H9 (cell line): Measurements from ENCODE around the gene GCK. TPM values are rescaled to one million over a fixed set of nuclear protein-coding genes. Genes with fewer than 3 reads are reported as not detected.

ENCODE experiments used
- DNase-seq: peaks from one replicate; pipeline ENCODE4 v3.0.0-alpha.2; 2017
- H2AFZ ChIP-seq: one replicate; pipeline ENCODE4 v1.6.1; 2013; ENCODE audit warnings: mild to moderate bottlenecking, low read length, control low read depth, moderate library complexity
- H2AK5ac ChIP-seq: 2 replicates; pipeline ENCODE4 v1.6.1; 2013; ENCODE audit warnings: low read length, control low read depth, mixed read lengths; ENCODE audit not compliant: insufficient read length
- H2BK120ac ChIP-seq: one replicate; pipeline ENCODE4 v1.6.1; 2013; ENCODE audit warnings: low read depth, mild to moderate bottlenecking, low read length, control low read depth, inconsistent platforms; ENCODE audit not compliant: poor library complexity, severe bottlenecking
- H2BK12ac ChIP-seq: 2 replicates; pipeline ENCODE4 v1.6.1; 2013; ENCODE audit warnings: low read length, control low read depth, mixed read lengths, low read depth; ENCODE audit not compliant: insufficient read length
- H2BK15ac ChIP-seq: 2 replicates; pipeline ENCODE4 v1.6.1; 2013; ENCODE audit warnings: low read depth, low read length, control low read depth
- H2BK20ac ChIP-seq: one replicate; pipeline ENCODE4 v1.6.1; 2013; ENCODE audit warnings: low read depth, mild to moderate bottlenecking, low read length, control low read depth, inconsistent platforms; ENCODE audit not compliant: poor library complexity, severe bottlenecking
- H2BK5ac ChIP-seq: 2 replicates; pipeline ENCODE4 v1.6.1; 2013; ENCODE audit warnings: low read length, control low read depth, mixed read lengths; ENCODE audit not compliant: insufficient read length
- H3K14ac ChIP-seq: 2 replicates; pipeline ENCODE4 v1.6.1; 2013; ENCODE audit warnings: low read length, control low read depth; ENCODE audit not compliant: insufficient read depth
- H3K18ac ChIP-seq: 2 replicates; pipeline ENCODE4 v1.6.1; 2013; ENCODE audit warnings: low read depth, mild to moderate bottlenecking, mixed read lengths, low read length, control low read depth; ENCODE audit not compliant: insufficient read length
- H3K23ac ChIP-seq: 2 replicates; pipeline ENCODE4 v1.6.1; 2013; ENCODE audit warnings: low read length, control low read depth, mixed read lengths, low read depth; ENCODE audit not compliant: insufficient read length
- H3K23me2 ChIP-seq: 2 replicates; pipeline ENCODE4 v1.6.1; 2013; ENCODE audit warnings: low read depth, mild to moderate bottlenecking, mixed read lengths, low read length, control low read depth; ENCODE audit not compliant: insufficient read length, poor library complexity, severe bottlenecking
- H3K27ac ChIP-seq: 2 replicates; pipeline ENCODE4 v1.5.1; 2013; ENCODE audit warnings: low read length, control low read depth, mixed read lengths, low read depth; ENCODE audit not compliant: insufficient read length
- H3K27me3 ChIP-seq: 2 replicates; pipeline ENCODE4 v1.6.1; 2013; ENCODE audit warnings: low read length, control low read depth, inconsistent platforms; ENCODE audit not compliant: insufficient read depth
- H3K4ac ChIP-seq: 2 replicates; pipeline ENCODE4 v1.6.1; 2013; ENCODE audit warnings: low read depth, mild to moderate bottlenecking, control low read depth, inconsistent platforms, low read length, moderate library complexity
- H3K4me1 ChIP-seq: 2 replicates; pipeline ENCODE4 v1.6.1; 2013; ENCODE audit warnings: low read length, control low read depth, inconsistent platforms; ENCODE audit not compliant: insufficient read depth
- H3K4me2 ChIP-seq: 2 replicates; pipeline ENCODE4 v1.6.1; 2013; ENCODE audit warnings: low read length, control low read depth, mixed read lengths; ENCODE audit not compliant: insufficient read length, insufficient read depth
- H3K56ac ChIP-seq: 2 replicates; pipeline ENCODE4 v1.6.1; 2013; ENCODE audit warnings: low read depth, mild to moderate bottlenecking, mixed read lengths, low read length, control low read depth; ENCODE audit not compliant: insufficient read length
- H3K79me1 ChIP-seq: 2 replicates; pipeline ENCODE4 v1.6.1; 2013; ENCODE audit warnings: low read depth, mild to moderate bottlenecking, moderate library complexity, low read length, control low read depth, inconsistent platforms; ENCODE audit not compliant: insufficient read depth, poor library complexity, severe bottlenecking
- H3K79me2 ChIP-seq: 2 replicates; pipeline ENCODE4 v1.6.1; 2013; ENCODE audit warnings: low read length, control low read depth, inconsistent platforms; ENCODE audit not compliant: insufficient read depth
- H3K9ac ChIP-seq: 2 replicates; pipeline ENCODE4 v1.6.1; 2013; ENCODE audit warnings: low read length, control low read depth, mixed read lengths; ENCODE audit not compliant: insufficient read length; ENCODE audit errors: extremely low read depth
- H3K9me3 ChIP-seq: one replicate; pipeline ENCODE4 v1.6.1; 2013; ENCODE audit warnings: low read depth, low read length, inconsistent platforms; ENCODE audit not compliant: control insufficient read depth
- H3T11ph ChIP-seq: one replicate; pipeline ENCODE4 v1.6.1; 2013; ENCODE audit warnings: mild to moderate bottlenecking, low read length, control low read depth, inconsistent platforms
- H4K20me1 ChIP-seq: one replicate; pipeline ENCODE4 v1.6.1; 2013; ENCODE audit not compliant: control insufficient read depth, insufficient read length, insufficient read depth
- H4K5ac ChIP-seq: 2 replicates; pipeline ENCODE4 v1.6.1; 2013; ENCODE audit warnings: low read depth, mild to moderate bottlenecking, mixed read lengths, low read length, control low read depth; ENCODE audit not compliant: insufficient read length
- H4K8ac ChIP-seq: replicated peaks from 2 replicates; pipeline ENCODE4 v1.6.1; 2013; ENCODE audit warnings: low read length, control low read depth, mixed read lengths, low read depth; ENCODE audit not compliant: insufficient read length
- H4K91ac ChIP-seq: 2 replicates; pipeline ENCODE4 v1.6.1; 2013; ENCODE audit warnings: low read depth, mild to moderate bottlenecking, moderate library complexity, mixed read lengths, low read length, control low read depth; ENCODE audit not compliant: insufficient read length
- H3K27ac Mint-ChIP-seq, 3 experiments: 2 replicates in 2 of 3; 3 replicates in 1 of 3; pipeline ENCODE4 v1.8.0; 2020 to 2021; ENCODE audit warnings: mixed read lengths in 3 of 3, mild to moderate bottlenecking in 1 of 3, moderate library complexity in 1 of 3
- H3K27me3 Mint-ChIP-seq: 2 replicates; pipeline ENCODE4 v1.8.0; 2021; ENCODE audit warnings: low read depth, mild to moderate bottlenecking, moderate library complexity, mixed read lengths
- H3K36me3 Mint-ChIP-seq, 3 experiments: 2 replicates in 2 of 3; 3 replicates in 1 of 3; pipeline ENCODE4 v1.8.0; 2020 to 2021; ENCODE audit warnings: low read depth in 3 of 3, mixed read lengths in 3 of 3; ENCODE audit not compliant: insufficient read depth in 1 of 3
- H3K4me1 Mint-ChIP-seq, 2 experiments: 2 replicates each; pipeline ENCODE4 v1.8.0; 2020; ENCODE audit warnings: mixed read lengths in 2 of 2
- H3K4me3 Mint-ChIP-seq, 2 experiments: 2 replicates in 1 of 2; 3 replicates in 1 of 2; pipeline ENCODE4 v1.8.0; 2020 to 2021; ENCODE audit warnings: mild to moderate bottlenecking in 2 of 2, mixed read lengths in 2 of 2, moderate library complexity in 1 of 2
- H3K9me3 Mint-ChIP-seq, 2 experiments: 2 replicates in 1 of 2; 3 replicates in 1 of 2; pipeline ENCODE4 v1.8.0; 2020; ENCODE audit warnings: mild to moderate bottlenecking in 2 of 2, mixed read lengths in 2 of 2, moderate library complexity in 1 of 2
- WGBS: extraction: QIAGEN DNeasy Blood & Tissue Kit; methylation state at CpG from one replicate; pipeline ENCODE4 v1.1.7; 2013; ENCODE audit warnings: missing lambda C conversion rate, low lambda C conversion rate, mixed read lengths; ENCODE audit not compliant: insufficient read length; ENCODE audit errors: extremely low coverage; 5-methylcytosine and 5-hydroxymethylcytosine counted together
- total RNA-seq: library from RNA; stranded (reverse); gene quantifications from 2 replicates; pipeline ENCODE4 v1.2.1, GENCODE V29; 2021
- TF ChIP-seq, protein P1 (sequence below): fragments of 200-600 bp; sonication (generic); conservative IDR thresholded peaks from 3 replicates; pipeline ENCODE4 v1.8.0; 2021; ENCODE audit warnings: antibody characterized with exemption, mild to moderate bottlenecking

The GCK gene
- total RNA-seq, 1 experiment from 2014 or later: 0.98 TPM

DNA sequence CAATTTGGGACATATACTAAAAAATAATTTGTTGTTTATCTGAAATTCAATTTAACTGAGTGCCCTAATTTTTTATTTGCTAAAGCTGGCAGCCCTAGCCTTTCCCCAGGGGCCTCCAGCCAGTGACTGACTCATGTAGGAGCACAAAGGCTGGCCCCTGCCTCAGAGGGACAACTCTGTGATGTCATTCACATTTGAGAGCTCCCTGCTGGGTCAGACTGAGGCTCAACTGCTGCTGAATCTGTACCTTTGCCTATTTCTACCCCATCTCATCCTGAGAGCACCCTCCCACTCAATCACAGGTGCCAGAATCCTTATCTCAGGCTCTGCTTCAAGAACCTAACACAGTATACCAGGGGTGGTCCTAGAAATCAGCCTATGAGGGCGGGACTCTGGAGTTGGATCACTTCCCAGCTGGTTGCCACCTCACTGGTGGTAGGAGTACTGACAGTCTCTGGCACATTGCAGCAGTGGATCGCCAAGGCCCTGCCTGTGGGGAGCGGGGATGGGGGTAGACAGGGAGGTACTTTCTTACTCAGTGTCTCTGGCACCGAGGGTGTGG, 11.6 kb downstream of the GCK start:
- Histone ChIP-seq H3K4ac (no peak overlapping the region), H3K14ac (no peak overlapping the region; the same call in 1 of the 2 replicates), H3T11ph (no peak overlapping the region), H4K5ac (no peak overlapping the region), H4K8ac (no peak overlapping the region), H3K9me3 (peaks cover 2% of the 10 kb centered on the region), H3K56ac (no peak overlapping the region), H4K91ac (no peak overlapping the region), H3K4me1 (no peaks in the 10 kb centered on the region), H2BK15ac (no peak overlapping the region), H2BK20ac (no peak overlapping the region), H3K4me2 (no peak overlapping the region), H2AFZ (no peak overlapping the region), H2BK120ac (no peak overlapping the region), H3K18ac (no peak overlapping the region), H2BK5ac (no peak overlapping the region), H3K79me1 (no peaks in the 10 kb centered on the region), H2BK12ac (no peak overlapping the region), H3K79me2 (no peaks in the 10 kb centered on the region), H3K23me2 (no peaks in the 10 kb centered on the region), H2AK5ac (no peak overlapping the region), H3K27ac (no peak overlapping the region), H3K9ac (no peak overlapping the region), H3K23ac (no peak overlapping the region), H4K20me1 (no peaks in the 10 kb centered on the region), H3K27me3 (no peaks in the 10 kb centered on the region)
- peaks cover 14 to 18% of the 10 kb centered on the region in 2 experiments for H3K4me1 Mint-ChIP-seq
- peak; percentile 27 for DNase-seq
- peaks cover 36% of the 10 kb centered on the region for H3K27me3 Mint-ChIP-seq
- H3K4me3 Mint-ChIP-seq: no peak overlapping the region
- H3K9me3 Mint-ChIP-seq: peaks cover 6 to 7% of the 10 kb centered on the region in 2 experiments; a peak in 4 of 5 replicates
- no CpG with 5 or more reads among the region's 4 CpGs for WGBS
- peak overlapping the region in 1 of 3 experiments; percentile 57; a peak in 2 of 7 replicates for H3K27ac Mint-ChIP-seq
- TF ChIP-seq, protein P1, sequence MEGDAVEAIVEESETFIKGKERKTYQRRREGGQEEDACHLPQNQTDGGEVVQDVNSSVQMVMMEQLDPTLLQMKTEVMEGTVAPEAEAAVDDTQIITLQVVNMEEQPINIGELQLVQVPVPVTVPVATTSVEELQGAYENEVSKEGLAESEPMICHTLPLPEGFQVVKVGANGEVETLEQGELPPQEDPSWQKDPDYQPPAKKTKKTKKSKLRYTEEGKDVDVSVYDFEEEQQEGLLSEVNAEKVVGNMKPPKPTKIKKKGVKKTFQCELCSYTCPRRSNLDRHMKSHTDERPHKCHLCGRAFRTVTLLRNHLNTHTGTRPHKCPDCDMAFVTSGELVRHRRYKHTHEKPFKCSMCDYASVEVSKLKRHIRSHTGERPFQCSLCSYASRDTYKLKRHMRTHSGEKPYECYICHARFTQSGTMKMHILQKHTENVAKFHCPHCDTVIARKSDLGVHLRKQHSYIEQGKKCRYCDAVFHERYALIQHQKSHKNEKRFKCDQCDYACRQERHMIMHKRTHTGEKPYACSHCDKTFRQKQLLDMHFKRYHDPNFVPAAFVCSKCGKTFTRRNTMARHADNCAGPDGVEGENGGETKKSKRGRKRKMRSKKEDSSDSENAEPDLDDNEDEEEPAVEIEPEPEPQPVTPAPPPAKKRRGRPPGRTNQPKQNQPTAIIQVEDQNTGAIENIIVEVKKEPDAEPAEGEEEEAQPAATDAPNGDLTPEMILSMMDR: no peak
- H3K36me3 Mint-ChIP-seq: peaks cover 0 to 7% (median 2%) of the 10 kb centered on the region in 3 experiments; a peak in 2 of 7 replicates
